Neural crest cell (in vitro differentiated cells): ENCODE data around the gene ZDHHC9. TPM values are rescaled to one million over a fixed set of nuclear protein-coding genes. Genes with fewer than 3 reads are reported as not detected.

ENCODE experiments used
- DNase-seq: peaks from one replicate; pipeline ENCODE4 v3.0.0; 2021; ENCODE audit warnings: low read depth, mixed read lengths, low spot score
- H3K27ac Mint-ChIP-seq: one replicate; pipeline ENCODE4 v1.8.0; 2021; ENCODE audit warnings: mild to moderate bottlenecking, mixed read lengths; ENCODE audit not compliant: unreplicated experiment
- H3K27me3 Mint-ChIP-seq: 2 replicates; pipeline ENCODE4 v1.8.0; 2021; ENCODE audit warnings: low read depth, mild to moderate bottlenecking, mixed read lengths
- H3K36me3 Mint-ChIP-seq: 2 replicates; pipeline ENCODE4 v1.8.0; 2021; ENCODE audit warnings: low read depth, mild to moderate bottlenecking, mixed read lengths
- H3K4me1 Mint-ChIP-seq: 2 replicates; pipeline ENCODE4 v1.8.0; 2021; ENCODE audit warnings: mixed read lengths
- H3K4me3 Mint-ChIP-seq: one replicate; pipeline ENCODE4 v1.8.0; 2021; ENCODE audit warnings: mild to moderate bottlenecking, mixed read lengths
- H3K9me3 Mint-ChIP-seq: 2 replicates; pipeline ENCODE4 v1.8.0; 2021; ENCODE audit warnings: mixed read lengths
- total RNA-seq: library from RNA; stranded (reverse); gene quantifications from 2 replicates; pipeline ENCODE4 v1.2.1, GENCODE V29; 2021
- TF ChIP-seq, protein P1 (sequence below): fragments of 200-600 bp; sonication (generic); conservative IDR thresholded peaks from 2 replicates; pipeline ENCODE4 v1.5.0; 2021; ENCODE audit warnings: antibody characterized with exemption, mild to moderate bottlenecking

Gene ZDHHC9
- total RNA-seq, 1 donor from 2014 or later = 25.0 TPM

DNA sequence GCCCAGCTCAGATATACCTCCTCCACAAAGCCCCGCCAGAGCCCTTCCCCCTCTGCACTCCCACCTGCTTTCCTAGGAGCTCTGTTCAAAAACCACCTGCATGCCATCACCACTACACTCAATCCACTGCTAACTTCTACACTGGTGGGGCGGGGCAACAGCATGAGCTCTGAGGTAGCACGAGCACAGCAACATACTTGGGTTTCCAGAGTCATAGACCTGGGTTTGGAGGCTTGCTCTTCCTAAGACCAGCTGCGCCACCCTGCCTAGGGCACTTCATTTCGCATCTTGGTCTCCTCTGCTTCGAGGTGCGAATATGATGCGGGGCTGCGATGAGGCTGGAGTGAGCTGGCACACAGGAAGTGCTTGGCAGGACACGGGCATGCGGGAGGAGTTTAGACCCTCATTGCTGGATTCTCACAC lies 60.4 kb downstream of the ZDHHC9 start:
- DNase-seq = no peak
- H3K9me3 Mint-ChIP-seq = peaks cover 9% of the 10 kb centered on the region
- no peak overlapping the region for H3K4me3 Mint-ChIP-seq
- peak overlapping the region; percentile 43 for H3K27ac Mint-ChIP-seq
- H3K36me3 Mint-ChIP-seq = peaks cover 5% of the 10 kb centered on the region
- no peaks in the 10 kb centered on the region for H3K27me3 Mint-ChIP-seq
- TF ChIP-seq, protein P1, sequence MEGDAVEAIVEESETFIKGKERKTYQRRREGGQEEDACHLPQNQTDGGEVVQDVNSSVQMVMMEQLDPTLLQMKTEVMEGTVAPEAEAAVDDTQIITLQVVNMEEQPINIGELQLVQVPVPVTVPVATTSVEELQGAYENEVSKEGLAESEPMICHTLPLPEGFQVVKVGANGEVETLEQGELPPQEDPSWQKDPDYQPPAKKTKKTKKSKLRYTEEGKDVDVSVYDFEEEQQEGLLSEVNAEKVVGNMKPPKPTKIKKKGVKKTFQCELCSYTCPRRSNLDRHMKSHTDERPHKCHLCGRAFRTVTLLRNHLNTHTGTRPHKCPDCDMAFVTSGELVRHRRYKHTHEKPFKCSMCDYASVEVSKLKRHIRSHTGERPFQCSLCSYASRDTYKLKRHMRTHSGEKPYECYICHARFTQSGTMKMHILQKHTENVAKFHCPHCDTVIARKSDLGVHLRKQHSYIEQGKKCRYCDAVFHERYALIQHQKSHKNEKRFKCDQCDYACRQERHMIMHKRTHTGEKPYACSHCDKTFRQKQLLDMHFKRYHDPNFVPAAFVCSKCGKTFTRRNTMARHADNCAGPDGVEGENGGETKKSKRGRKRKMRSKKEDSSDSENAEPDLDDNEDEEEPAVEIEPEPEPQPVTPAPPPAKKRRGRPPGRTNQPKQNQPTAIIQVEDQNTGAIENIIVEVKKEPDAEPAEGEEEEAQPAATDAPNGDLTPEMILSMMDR = no peak
- no peaks in the 10 kb centered on the region for H3K4me1 Mint-ChIP-seq

DNA sequence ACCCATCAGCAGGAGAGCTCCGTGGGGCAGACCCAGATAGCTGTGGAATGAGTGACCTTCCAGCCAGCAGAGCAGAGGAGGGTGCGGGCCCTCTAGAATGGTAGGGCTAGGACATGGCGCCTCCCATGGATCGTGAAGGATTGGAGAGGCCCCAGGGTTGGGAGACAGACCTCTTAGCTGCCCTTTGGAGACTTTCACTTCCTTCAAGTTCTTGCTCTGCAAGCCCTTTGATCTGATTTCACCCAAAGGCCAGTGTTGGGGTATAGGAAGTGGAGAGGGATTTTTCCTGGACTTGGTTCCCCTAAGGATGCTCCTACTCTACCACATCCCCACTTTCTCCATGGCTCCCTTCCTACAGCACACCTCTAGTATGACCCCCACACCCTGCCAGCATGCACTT lies 61.0 kb downstream of the ZDHHC9 start:
- Mint-ChIP-seq H3K9me3 (peaks cover 9% of the 10 kb centered on the region), H3K27ac (no peak overlapping the region), H3K4me1 (no peaks in the 10 kb centered on the region), H3K36me3 (peaks cover 5% of the 10 kb centered on the region), H3K27me3 (no peaks in the 10 kb centered on the region), H3K4me3 (no peak overlapping the region)
- TF ChIP-seq, protein P1 = no peak
- no peak for DNase-seq

DNA sequence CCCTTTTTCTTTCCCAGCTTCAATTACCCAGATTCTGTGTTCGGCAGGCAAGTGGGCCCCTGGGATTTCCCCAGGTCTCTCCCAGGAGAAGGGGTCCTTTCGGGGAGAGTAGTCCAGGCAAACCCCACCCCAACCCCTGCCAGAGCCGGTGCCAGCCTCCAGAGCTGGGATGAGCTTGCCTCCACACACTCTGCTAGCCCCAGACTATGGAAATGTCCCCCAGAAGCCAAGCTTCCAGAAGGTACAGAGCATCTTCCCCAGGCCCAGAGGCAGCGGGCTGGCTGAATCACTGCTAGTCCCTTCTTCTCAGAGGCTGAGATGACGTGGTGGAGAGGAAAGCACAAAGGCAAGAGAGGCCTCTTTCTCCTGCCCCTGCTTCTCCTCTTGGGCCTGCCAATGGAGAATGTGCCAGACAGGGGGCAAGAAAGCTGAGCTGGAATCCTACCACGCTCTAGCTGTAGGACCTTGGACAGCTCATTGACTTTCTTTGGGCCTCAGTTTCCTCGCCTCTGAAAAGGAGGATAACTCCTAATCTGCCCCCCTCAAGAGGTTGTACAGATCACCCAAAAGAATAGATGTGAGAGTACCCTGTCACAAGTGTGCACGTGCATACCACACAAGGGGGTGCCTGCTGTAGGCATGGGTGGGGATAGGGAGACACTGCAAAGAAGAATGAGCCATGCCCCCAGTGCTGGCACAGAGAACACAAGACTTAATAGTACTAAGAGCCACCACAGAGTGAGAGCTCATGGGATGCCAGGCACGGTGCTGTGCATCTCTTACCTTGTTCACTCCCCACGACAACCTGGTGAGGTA lies 61.8 kb downstream of the ZDHHC9 start:
- H3K36me3 Mint-ChIP-seq = peaks cover 5% of the 10 kb centered on the region
- H3K4me1 Mint-ChIP-seq = no peaks in the 10 kb centered on the region
- H3K4me3 Mint-ChIP-seq = no peak overlapping the region
- H3K9me3 Mint-ChIP-seq = peaks cover 9% of the 10 kb centered on the region
- H3K27me3 Mint-ChIP-seq = no peaks in the 10 kb centered on the region
- DNase-seq = no peak
- no peak overlapping the region for H3K27ac Mint-ChIP-seq
- TF ChIP-seq, protein P1 = no peak

DNA sequence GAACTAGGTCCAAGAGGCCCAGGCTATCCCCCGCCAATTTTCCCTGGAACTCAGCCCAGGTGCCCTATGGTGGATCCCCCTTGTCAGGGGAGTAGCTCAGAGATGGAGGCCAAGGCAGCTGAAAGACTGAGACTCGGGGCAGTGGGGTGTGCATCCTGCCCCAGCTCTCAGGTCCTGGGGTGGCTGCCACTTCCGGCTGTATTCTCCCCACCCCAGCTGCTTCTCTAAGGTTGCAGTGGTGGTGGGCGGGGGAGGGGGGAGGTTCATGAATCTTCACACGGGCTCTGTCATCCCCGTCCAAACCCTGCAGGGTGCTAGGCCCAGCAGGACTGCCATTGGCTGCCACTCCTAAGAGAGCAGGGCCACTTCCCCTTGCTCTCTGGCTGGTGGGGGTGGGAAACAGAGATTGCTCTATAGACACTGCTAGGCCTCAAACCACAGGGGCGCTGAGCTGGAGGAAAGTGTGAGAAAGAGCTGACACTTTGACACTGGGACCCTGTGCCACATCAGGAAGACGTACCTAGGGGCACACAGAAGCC lies 62.5 kb downstream of the ZDHHC9 start:
- H3K36me3 Mint-ChIP-seq = peaks cover 5% of the 10 kb centered on the region
- no peak overlapping the region for H3K4me3 Mint-ChIP-seq
- no peaks in the 10 kb centered on the region for H3K4me1 Mint-ChIP-seq
- no peak for DNase-seq
- H3K27me3 Mint-ChIP-seq = no peaks in the 10 kb centered on the region
- TF ChIP-seq, protein P1 = no peak
- no peak overlapping the region for H3K27ac Mint-ChIP-seq
- peaks cover 9% of the 10 kb centered on the region for H3K9me3 Mint-ChIP-seq

GRCh38 chrX:129780441-129781105 lies 63.1 kb downstream of the ZDHHC9 start:
- TF ChIP-seq, protein P1 = no peak
- DNase-seq = no peak
- Mint-ChIP-seq H3K27ac (no peak overlapping the region), H3K4me1 (no peaks in the 10 kb centered on the region), H3K9me3 (peaks cover 9% of the 10 kb centered on the region), H3K36me3 (peaks cover 5% of the 10 kb centered on the region), H3K4me3 (no peak overlapping the region), H3K27me3 (no peaks in the 10 kb centered on the region)
